Lower leg skin (tissue), 4 donors: ENCODE measurements around the gene GLT1D1. TPM values are rescaled to one million over a fixed set of nuclear protein-coding genes. Genes with fewer than 3 reads are reported as not detected.
"Not testable (repeated sequence)": the region's sequence is repeated elsewhere in the genome, so short reads cannot be mapped to it uniquely, and the experiment has no call there.

Experiments
- DNase-seq, 2 donors: peaks; one replicate each; pipeline ENCODE4 v3.0.0-alpha.2; 2019; ENCODE audit warnings: low spot score in 2 of 2
- H3K4me3 ChIP-seq: fragments of 200-600 bp; sonication (generic); 2 replicates; pipeline ENCODE4 v1.5.1; 2017; ENCODE audit warnings: mild to moderate bottlenecking, low read depth; ENCODE audit not compliant: poor library complexity, severe bottlenecking
- CTCF ChIP-seq, 3 donors: fragments of 450-650 bp; IDR thresholded peaks; one replicate each; pipeline ENCODE4 v1.5.1; 2016; ENCODE audit warnings: antibody characterized with exemption in 3 of 3, mild to moderate bottlenecking in 3 of 3, moderate library complexity in 2 of 3
- POLR2A ChIP-seq, 2 donors: fragments of 450-650 bp; IDR thresholded peaks; one replicate each; pipeline ENCODE4 v1.6.1; 2016 to 2017; ENCODE audit warnings: antibody characterized with exemption in 2 of 2, mild to moderate bottlenecking in 1 of 2, moderate library complexity in 1 of 2
- WGBS, 2 donors: methylation state at CpG; one replicate each; pipeline ENCODE4 v1.1.5; 2018; 5-methylcytosine and 5-hydroxymethylcytosine counted together
- intact Hi-C: fragments of 100-400 bp; cut with DNase I; formaldehyde crosslinking; loops from one replicate; pipeline ENCODE4 v1.15.0; 2023; ENCODE audit warnings: low total_unique reads
- total RNA-seq, 4 donors: library from RNA; depleted of rRNA; stranded (reverse); fragments of >200 nt; gene quantifications; one replicate each; pipeline ENCODE4 v1.1.0, GENCODE V29; 2016

GLT1D1 gene
- total RNA-seq, 4 donors from 2014 or later = 1.5 to 2.2 (median 1.9) TPM

- 94 to 97% methylated on average over 10 of the region's 10 CpGs for WGBS, 2 donors
- intact Hi-C loops = no loop called here
- TF ChIP-seq CTCF (IDR thresholded peaks at IDR 0.05) = no peak
- TF ChIP-seq POLR2A (IDR thresholded peaks at IDR 0.05) = no peak
- H3K4me3 ChIP-seq = no peak overlapping the region
- DNase-seq = no peak
Measured at GRCh38 chr12:128833418-128833817, 19.9 kb upstream of the GLT1D1 start.

- 74 to 78% methylated on average over 12 of the region's 12 CpGs for WGBS, 2 donors
- DNase-seq = peak in 1 of 2 donors; percentile 76
- H3K4me3 ChIP-seq, intact Hi-C loops: not testable (repeated sequence)
Measured at GRCh38 chr12:128839885-128840284, 13.4 kb upstream of the GLT1D1 start.

- intact Hi-C loops = no loop called here
- 48 to 59% methylated on average over 8 of the region's 8 CpGs for WGBS, 2 donors
- TF ChIP-seq CTCF (IDR thresholded peaks at IDR 0.05) (no peak), POLR2A (IDR thresholded peaks at IDR 0.05) (no peak)
Measured at GRCh38 chr12:128840862-128841468, 12.3 kb upstream of the GLT1D1 start.

GRCh38 chr12:128842579-128842978 is 10.7 kb upstream of the GLT1D1 start:
- TF ChIP-seq CTCF (IDR thresholded peaks at IDR 0.05) = no peak
- no peak for TF ChIP-seq POLR2A (IDR thresholded peaks at IDR 0.05)
- intact Hi-C loops = no loop called here
- DNase-seq = no peak
- WGBS, 2 donors = 85 to 93% methylated on average over 11 of the region's 11 CpGs
- H3K4me3 ChIP-seq = no peak overlapping the region

More at GRCh38 chr12:128840862-128841468, 12.3 kb upstream of the GLT1D1 start:
- H3K4me3 ChIP-seq = no peak overlapping the region
- DNase-seq = no peak

GRCh38 chr12:128843538-128843937 is 9.7 kb upstream of the GLT1D1 start:
- TF ChIP-seq POLR2A (IDR thresholded peaks at IDR 0.05) (no peak), CTCF (IDR thresholded peaks at IDR 0.05) (no peak)
- no peak overlapping the region for H3K4me3 ChIP-seq
- intact Hi-C loops = no loop called here

GRCh38 chr12:128844031-128844635 is 9.1 kb upstream of the GLT1D1 start:
- intact Hi-C loops = no loop called here
- TF ChIP-seq CTCF (IDR thresholded peaks at IDR 0.05) (no peak), POLR2A (IDR thresholded peaks at IDR 0.05) (no peak)
- no peak for DNase-seq
- WGBS, 2 donors = 63 to 70% methylated on average over 11 of the region's 11 CpGs
- H3K4me3 ChIP-seq = no peak overlapping the region

More at GRCh38 chr12:128843538-128843937, 9.7 kb upstream of the GLT1D1 start:
- DNase-seq = no peak
- WGBS, 2 donors = 80 to 83% methylated on average over 4 of the region's 4 CpGs

- intact Hi-C loops, DNase-seq, H3K4me3 ChIP-seq: not testable (repeated sequence)
- WGBS, 2 donors = 89 to 92% methylated on average over 26 to 27 of the region's 27 CpGs
Measured at GRCh38 chr12:128846671-128847070, 6.6 kb upstream of the GLT1D1 start.
